Measurements from ENCODE around the gene DLGAP1.

Gene DLGAP1

DNA sequence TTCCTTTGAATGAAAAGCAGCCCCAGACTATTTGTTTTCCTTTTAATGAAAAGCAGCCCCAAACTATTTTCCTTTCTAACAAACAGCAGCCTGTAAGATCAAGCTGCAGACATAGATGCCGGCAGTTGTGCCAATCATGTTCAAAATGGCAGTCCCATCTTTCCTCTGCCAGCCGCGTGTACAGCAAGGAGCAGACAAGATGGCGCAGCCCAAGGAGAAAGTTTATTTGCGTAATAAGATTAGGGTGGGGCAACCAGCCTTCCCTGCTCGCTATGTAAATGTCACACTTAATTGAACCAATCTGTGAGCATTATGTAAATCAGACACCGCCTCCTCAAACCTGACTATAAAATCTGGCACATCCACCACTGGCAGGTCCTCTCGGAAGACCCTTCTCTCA lies 779.1 kb downstream of the DLGAP1 start:
- Histone ChIP-seq H3K36me3 (ENCODE audit: control insufficient read depth, insufficient read depth, low read length) (no peaks in the 10 kb centered on the region), H3K9ac (ENCODE audit: low read length) (no peak overlapping the region), H3K4me1 (ENCODE audit: control insufficient read depth, insufficient read depth, low read length) (no peaks in the 10 kb centered on the region), H3K4me3 (ENCODE audit: low read length) (no peak overlapping the region), H3K9me3 (ENCODE audit: control insufficient read depth, low read length) (no peaks in the 10 kb centered on the region), H3K27me3 (ENCODE audit: control insufficient read depth, insufficient read depth, low read length) (no peaks in the 10 kb centered on the region)

DNA sequence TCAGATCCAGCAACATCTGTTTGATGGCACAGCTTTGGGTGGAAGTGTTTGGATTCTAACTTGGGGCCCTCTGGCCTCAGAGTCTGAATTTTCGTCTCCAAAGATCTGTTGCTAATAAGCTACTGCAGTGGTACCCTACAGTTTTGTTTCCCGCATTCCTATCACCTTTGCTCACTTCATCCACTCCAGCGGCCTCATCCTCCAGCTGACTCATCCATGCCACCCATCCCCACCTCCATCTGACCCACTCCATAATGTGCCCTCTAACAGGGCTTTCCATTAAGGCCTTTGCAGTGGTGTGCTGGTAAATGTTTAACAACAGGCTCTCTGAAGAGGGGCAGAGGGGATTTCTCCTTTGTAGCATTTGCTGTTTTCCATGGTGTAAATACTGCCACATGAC lies 779.7 kb downstream of the DLGAP1 start:
- H3K27me3 ChIP-seq (ENCODE audit: control insufficient read depth, insufficient read depth, low read length) = no peaks in the 10 kb centered on the region
- H3K9me3 ChIP-seq (ENCODE audit: control insufficient read depth, low read length) = no peaks in the 10 kb centered on the region
- H3K9ac ChIP-seq (ENCODE audit: low read length) = no peak overlapping the region
- no peaks in the 10 kb centered on the region for H3K36me3 ChIP-seq (ENCODE audit: control insufficient read depth, insufficient read depth, low read length)
- no peaks in the 10 kb centered on the region for H3K4me1 ChIP-seq (ENCODE audit: control insufficient read depth, insufficient read depth, low read length)
- no peak overlapping the region for H3K4me3 ChIP-seq (ENCODE audit: low read length)

DNA sequence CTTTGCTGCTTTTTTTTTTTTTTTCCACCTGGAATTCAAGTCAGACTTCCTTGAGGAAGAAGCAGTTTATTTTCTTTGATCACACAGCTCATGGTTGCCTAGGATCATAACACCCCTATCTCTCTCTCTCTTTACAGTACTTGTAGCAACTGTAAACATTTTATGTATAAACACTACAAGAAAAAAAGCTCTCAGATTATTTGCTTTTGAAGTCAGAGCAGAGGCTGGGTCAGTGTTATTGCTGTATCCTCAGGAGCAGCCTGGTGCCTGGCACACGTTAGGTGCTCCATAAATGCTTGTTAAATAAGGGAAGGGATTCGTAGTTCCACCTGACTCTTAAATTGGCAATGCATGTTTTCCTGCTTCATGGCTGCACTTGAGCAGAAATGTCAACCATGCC lies 783.9 kb downstream of the DLGAP1 start:
- Histone ChIP-seq H3K4me1 (ENCODE audit: control insufficient read depth, insufficient read depth, low read length) (peaks cover under 1% of the 10 kb centered on the region), H3K36me3 (ENCODE audit: control insufficient read depth, insufficient read depth, low read length) (no peaks in the 10 kb centered on the region), H3K27me3 (ENCODE audit: control insufficient read depth, insufficient read depth, low read length) (no peaks in the 10 kb centered on the region), H3K4me3 (ENCODE audit: low read length) (no peak overlapping the region), H3K9ac (ENCODE audit: low read length) (no peak overlapping the region), H3K9me3 (ENCODE audit: control insufficient read depth, low read length) (no peaks in the 10 kb centered on the region)

DNA sequence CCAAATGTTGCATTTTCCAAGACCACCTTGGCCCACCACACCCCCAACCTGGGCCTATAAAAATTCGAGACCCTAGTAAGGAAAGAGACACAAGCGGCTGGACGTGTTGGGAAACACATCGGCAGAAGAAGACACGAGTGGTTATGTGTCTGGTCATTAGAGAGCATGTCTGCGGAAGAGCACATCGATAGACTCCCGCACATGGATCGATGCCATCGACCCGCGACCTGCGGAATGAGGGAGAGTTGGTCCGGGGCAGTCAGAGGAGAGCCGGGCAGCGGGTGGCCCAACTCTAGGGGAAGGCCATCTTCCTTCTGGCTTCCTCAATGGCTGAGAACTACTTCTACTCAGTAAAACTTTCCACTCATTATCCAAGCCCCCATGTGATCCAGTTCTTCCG lies 785.7 kb downstream of the DLGAP1 start:
- H3K36me3 ChIP-seq (ENCODE audit: control insufficient read depth, insufficient read depth, low read length) = no peaks in the 10 kb centered on the region
- H3K4me1 ChIP-seq (ENCODE audit: control insufficient read depth, insufficient read depth, low read length) = peaks cover 17% of the 10 kb centered on the region
- no peak overlapping the region for H3K4me3 ChIP-seq (ENCODE audit: low read length)
- no peak overlapping the region for H3K9ac ChIP-seq (ENCODE audit: low read length)
- H3K9me3 ChIP-seq (ENCODE audit: control insufficient read depth, low read length) = no peaks in the 10 kb centered on the region
- H3K27me3 ChIP-seq (ENCODE audit: control insufficient read depth, insufficient read depth, low read length) = no peaks in the 10 kb centered on the region

DNA sequence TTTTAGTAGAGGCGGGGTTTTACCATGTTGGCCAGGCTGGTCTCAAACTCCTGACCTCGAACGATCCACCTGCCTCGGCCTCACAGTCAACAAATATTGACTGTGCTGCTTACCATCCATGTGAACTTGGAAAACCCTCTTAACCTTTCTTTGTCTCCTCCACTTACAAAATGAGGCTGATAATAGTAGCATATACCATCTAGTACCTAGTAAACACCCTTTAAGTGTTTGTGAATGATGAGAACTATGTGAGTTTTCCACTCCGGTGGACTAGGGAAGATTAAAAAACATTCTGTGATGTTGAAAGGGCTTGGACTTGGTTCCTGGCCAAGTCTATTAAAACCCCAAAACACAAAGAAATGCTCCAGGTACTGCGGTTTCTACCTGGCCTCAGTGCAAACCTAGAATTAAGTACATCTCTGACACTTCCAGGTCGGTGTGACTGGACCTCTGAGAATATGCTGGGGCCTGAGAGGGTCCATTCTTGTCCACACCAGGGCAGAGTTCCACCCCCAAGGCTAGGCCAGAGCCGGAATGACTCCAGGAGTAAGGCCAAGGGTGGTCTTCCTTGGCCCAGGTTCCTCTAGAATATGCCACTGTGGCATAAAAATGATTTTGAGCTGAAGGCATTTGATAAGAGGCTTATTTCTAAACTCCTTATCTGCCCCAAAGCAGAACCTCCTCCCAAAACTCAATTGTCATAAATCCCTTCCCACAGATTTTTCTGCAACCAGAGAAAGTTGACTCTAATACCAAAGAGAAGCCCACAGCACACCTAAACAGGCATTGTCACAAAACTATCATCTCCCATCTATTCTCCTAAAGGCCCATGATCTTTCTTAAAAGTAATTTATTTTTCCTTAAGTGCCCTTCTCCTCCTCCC lies 787.6 kb downstream of the DLGAP1 start:
- Histone ChIP-seq H3K27me3 (ENCODE audit: control insufficient read depth, insufficient read depth, low read length) (no peaks in the 10 kb centered on the region), H3K9ac (ENCODE audit: low read length) (no peak overlapping the region), H3K4me3 (ENCODE audit: low read length) (no peak overlapping the region), H3K9me3 (ENCODE audit: control insufficient read depth, low read length) (no peaks in the 10 kb centered on the region), H3K36me3 (ENCODE audit: control insufficient read depth, insufficient read depth, low read length) (no peaks in the 10 kb centered on the region), H3K4me1 (ENCODE audit: control insufficient read depth, insufficient read depth, low read length) (peaks cover 21% of the 10 kb centered on the region)

DNA sequence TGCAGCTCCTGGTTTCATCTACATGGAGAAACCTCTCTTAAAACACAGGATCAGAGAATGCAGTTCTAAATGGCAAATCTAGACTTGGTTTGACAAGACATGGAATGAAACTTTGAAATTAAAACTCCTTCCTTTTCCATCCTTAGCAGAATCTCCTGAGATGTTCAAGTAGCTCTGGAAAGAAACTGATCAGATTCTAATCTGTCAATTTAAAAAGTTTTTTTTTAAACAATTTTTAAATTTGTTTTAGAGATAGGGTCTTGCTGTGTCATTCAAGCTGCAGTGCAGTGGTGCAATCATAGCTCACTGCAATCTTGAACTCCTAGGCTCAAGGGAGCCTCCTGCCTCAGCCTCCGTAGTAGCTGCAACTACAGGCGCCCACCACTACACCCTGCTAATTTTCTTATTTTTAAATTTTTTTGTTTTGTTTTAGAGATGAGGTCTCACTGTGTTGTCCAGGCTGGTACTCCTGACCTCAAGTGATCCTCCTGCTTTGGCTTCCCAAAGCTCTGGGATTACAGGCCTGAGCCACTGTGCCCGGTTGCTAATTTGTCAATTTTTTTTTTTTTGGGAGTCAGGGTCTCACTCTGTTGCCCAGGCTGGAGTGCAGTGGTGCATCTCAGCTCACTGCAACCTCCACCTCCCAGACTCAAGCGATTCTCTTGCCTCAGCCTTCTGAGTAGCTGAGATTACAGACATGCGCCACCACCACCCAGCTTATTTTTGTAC lies 788.4 kb downstream of the DLGAP1 start:
- H3K27me3 ChIP-seq (ENCODE audit: control insufficient read depth, insufficient read depth, low read length) = no peaks in the 10 kb centered on the region
- no peaks in the 10 kb centered on the region for H3K9me3 ChIP-seq (ENCODE audit: control insufficient read depth, low read length)
- no peak overlapping the region for H3K4me3 ChIP-seq (ENCODE audit: low read length)
- H3K36me3 ChIP-seq (ENCODE audit: control insufficient read depth, insufficient read depth, low read length) = no peaks in the 10 kb centered on the region
- H3K9ac ChIP-seq (ENCODE audit: low read length) = no peak overlapping the region
- peaks cover 21% of the 10 kb centered on the region for H3K4me1 ChIP-seq (ENCODE audit: control insufficient read depth, insufficient read depth, low read length)

DNA sequence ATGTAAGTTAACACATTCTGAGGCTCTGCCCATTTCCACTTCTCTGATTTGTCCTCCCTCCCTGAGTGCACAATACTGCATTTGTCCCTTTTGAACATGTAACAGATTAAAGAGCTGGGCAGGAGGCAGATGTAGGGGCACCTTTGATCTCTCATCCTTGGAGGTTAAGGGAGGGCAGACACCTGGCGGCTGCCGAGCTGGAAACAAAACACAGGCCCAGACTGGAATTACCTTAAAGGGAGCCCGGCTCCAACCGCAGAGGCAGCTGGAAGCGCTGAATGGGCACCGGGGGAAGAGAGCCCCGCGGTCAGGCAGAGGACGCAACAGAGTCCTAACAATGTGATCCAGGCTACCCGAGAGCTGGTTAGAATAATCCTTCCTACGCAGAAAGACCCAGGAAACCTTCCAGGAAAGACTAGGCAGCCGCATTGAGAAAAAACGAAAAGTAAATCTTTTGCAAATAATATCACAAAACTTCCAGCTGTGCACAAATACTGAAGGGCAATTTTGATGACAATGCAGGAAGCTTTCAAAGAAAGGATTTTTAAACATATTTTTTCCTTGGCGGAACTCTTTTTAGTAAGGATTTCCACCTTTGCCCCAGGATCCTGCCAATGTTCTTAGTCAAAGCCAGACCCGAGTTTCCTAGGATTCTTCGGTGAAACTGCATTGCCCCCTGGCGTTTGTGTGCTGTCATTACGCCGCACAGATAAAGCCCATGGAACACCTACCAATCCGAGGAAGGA lies 789.2 kb downstream of the DLGAP1 start:
- Histone ChIP-seq H3K4me1 (ENCODE audit: control insufficient read depth, insufficient read depth, low read length) (peaks cover 21% of the 10 kb centered on the region), H3K27me3 (ENCODE audit: control insufficient read depth, insufficient read depth, low read length) (no peaks in the 10 kb centered on the region), H3K9me3 (ENCODE audit: control insufficient read depth, low read length) (no peaks in the 10 kb centered on the region), H3K9ac (ENCODE audit: low read length) (peak overlapping the region; percentile 67), H3K36me3 (ENCODE audit: control insufficient read depth, insufficient read depth, low read length) (no peaks in the 10 kb centered on the region), H3K4me3 (ENCODE audit: low read length) (no peak overlapping the region)

DNA sequence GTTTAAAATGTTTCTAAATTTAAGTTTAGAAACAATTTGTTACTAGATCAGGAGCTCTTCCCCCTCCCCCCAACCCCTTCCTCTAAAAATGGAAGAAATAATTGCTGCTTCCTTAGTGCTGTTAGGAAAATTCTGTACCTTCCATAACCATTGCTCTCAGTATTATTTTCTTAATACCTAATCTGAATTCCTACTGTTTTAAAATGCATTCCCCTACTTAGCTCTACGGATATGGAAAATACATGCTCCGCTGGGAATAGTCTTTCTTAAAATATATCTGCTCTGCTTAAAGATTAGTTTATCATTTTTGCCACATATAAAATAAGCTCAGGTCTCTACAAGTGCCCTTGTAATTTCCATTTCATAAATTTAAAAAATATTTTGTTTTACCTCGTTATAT lies 789.9 kb downstream of the DLGAP1 start:
- no peaks in the 10 kb centered on the region for H3K36me3 ChIP-seq (ENCODE audit: control insufficient read depth, insufficient read depth, low read length)
- H3K4me1 ChIP-seq (ENCODE audit: control insufficient read depth, insufficient read depth, low read length) = peaks cover 21% of the 10 kb centered on the region
- no peak overlapping the region for H3K4me3 ChIP-seq (ENCODE audit: low read length)
- H3K27me3 ChIP-seq (ENCODE audit: control insufficient read depth, insufficient read depth, low read length) = no peaks in the 10 kb centered on the region
- no peak overlapping the region for H3K9ac ChIP-seq (ENCODE audit: low read length)
- no peaks in the 10 kb centered on the region for H3K9me3 ChIP-seq (ENCODE audit: control insufficient read depth, low read length)

DNA sequence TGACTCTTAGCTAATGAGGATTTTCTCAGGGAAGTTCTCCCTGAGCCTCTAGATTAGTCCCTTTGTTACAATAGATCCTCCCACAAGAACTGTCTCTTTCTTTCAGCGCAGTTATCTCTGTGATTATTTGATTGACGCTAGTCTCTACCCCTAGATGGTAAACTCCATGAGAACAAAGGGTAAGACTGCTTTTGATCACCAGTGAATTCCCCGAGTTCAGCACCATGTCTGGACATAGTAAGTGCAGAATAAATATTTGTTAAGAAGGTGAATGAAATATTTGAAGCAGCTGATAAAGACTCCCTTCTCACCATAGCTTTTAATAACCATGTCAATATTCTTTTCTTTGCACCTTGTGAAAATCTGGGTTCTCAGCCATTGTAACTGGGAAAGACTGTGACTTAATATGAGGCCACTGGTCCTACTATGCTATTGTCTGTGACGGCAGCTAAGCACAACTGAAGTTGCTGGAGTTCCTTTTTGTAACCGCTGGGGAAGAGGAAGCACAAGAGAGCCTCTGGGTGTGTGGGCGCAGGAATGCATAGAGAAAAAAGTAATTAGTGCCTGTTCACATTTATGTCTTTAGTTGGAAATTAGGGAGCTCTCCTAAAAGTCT lies 790.4 kb downstream of the DLGAP1 start:
- Histone ChIP-seq H3K36me3 (ENCODE audit: control insufficient read depth, insufficient read depth, low read length) (no peaks in the 10 kb centered on the region), H3K4me3 (ENCODE audit: low read length) (no peak overlapping the region), H3K9me3 (ENCODE audit: control insufficient read depth, low read length) (no peaks in the 10 kb centered on the region), H3K4me1 (ENCODE audit: control insufficient read depth, insufficient read depth, low read length) (peaks cover 21% of the 10 kb centered on the region), H3K27me3 (ENCODE audit: control insufficient read depth, insufficient read depth, low read length) (no peaks in the 10 kb centered on the region), H3K9ac (ENCODE audit: low read length) (no peak overlapping the region)

DNA sequence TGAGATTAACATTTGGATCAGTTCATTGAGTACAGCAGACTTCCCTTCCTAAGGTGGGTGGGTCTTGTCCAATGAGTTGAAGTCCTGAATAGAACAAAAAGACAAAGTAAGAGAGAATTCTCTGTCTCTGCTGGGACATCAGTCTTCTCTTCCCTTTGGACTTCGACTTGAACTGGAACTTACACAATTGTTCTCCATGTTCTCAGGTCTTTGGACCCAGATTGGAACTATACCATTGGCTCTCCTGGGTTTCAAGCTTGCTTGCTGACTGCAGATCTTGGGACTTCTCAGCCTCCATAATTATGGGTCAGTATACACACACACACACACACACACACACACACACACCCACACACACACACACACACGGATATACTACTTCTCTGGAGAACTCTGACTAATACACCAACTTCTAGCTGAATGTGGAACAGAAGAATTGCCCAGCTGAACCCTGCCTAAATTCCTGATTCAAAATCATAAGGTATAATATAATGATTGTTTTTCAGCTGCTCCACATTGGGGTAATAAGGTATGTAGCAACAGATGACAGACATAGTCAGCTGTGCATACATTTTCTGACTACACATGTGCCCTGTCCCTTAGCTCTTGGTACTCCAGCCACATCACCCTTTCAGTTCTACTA lies 791.1 kb downstream of the DLGAP1 start:
- Histone ChIP-seq H3K4me1 (ENCODE audit: control insufficient read depth, insufficient read depth, low read length) (peaks cover 21% of the 10 kb centered on the region), H3K4me3 (ENCODE audit: low read length) (no peak overlapping the region), H3K9me3 (ENCODE audit: control insufficient read depth, low read length) (no peaks in the 10 kb centered on the region), H3K36me3 (ENCODE audit: control insufficient read depth, insufficient read depth, low read length) (no peaks in the 10 kb centered on the region), H3K27me3 (ENCODE audit: control insufficient read depth, insufficient read depth, low read length) (no peaks in the 10 kb centered on the region), H3K9ac (ENCODE audit: low read length) (no peak overlapping the region)

DNA sequence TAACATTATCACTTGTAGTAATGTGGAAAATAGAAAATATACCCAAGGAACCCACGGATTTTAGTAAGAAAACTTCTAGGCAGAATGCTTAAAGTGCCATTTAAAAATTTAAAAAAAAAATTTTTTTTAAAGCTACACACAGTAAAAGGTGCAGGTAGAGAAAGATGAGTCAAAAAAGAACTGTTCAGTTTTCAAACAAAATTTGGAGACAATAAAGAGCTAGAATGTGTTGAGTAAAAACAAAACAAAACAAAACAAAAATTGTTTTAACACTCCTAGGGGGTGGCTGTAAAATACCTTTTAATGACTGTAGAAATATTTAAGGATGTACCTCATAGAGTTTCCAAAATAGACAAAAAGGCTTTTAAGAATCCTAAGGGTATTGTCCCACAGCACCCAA lies 793.1 kb downstream of the DLGAP1 start:
- Histone ChIP-seq H3K36me3 (ENCODE audit: control insufficient read depth, insufficient read depth, low read length) (no peaks in the 10 kb centered on the region), H3K4me1 (ENCODE audit: control insufficient read depth, insufficient read depth, low read length) (peaks cover 21% of the 10 kb centered on the region)

More for the DNA sequence above, 793.1 kb downstream of the DLGAP1 start:
- Histone ChIP-seq H3K27me3 (ENCODE audit: control insufficient read depth, insufficient read depth, low read length) (no peaks in the 10 kb centered on the region), H3K9me3 (ENCODE audit: control insufficient read depth, low read length) (no peaks in the 10 kb centered on the region), H3K9ac (ENCODE audit: low read length) (no peak overlapping the region), H3K4me3 (ENCODE audit: low read length) (no peak overlapping the region)
